Ascending aorta (tissue), 2 donors: Measurements from ENCODE around the gene COL6A2. TPM values are rescaled to one million over a fixed set of nuclear protein-coding genes. Genes with fewer than 3 reads are reported as not detected.

ENCODE experiments used
- DNase-seq, 2 donors: peaks; one replicate each; pipeline ENCODE4 v3.0.0-alpha.2; 2019; ENCODE audit warnings: low spot score in 2 of 2
- H3K27ac ChIP-seq, 2 donors: fragments of 200-600 bp; sonication (generic); one replicate each; pipeline ENCODE4 v1.5.1; 2016 to 2017; ENCODE audit warnings: mild to moderate bottlenecking in 1 of 2
- H3K27me3 ChIP-seq: fragments of 200-600 bp; sonication (generic); one replicate; pipeline ENCODE4 v1.5.1; 2017
- H3K36me3 ChIP-seq, 2 donors: fragments of 200-600 bp; sonication (generic); one replicate each; pipeline ENCODE4 v1.5.1; 2016
- H3K4me1 ChIP-seq, 2 donors: fragments of 200-600 bp; sonication (generic); one replicate each; pipeline ENCODE4 v1.5.1; 2016 to 2017; ENCODE audit warnings: mild to moderate bottlenecking in 1 of 2
- H3K4me3 ChIP-seq, 2 donors: fragments of 200-600 bp; sonication (generic); one replicate each; pipeline ENCODE4 v1.5.1; 2016 to 2017; ENCODE audit warnings: mild to moderate bottlenecking in 1 of 2
- H3K9me3 ChIP-seq, 2 donors: fragments of 200-600 bp; sonication (generic); one replicate each; pipeline ENCODE4 v1.5.1; 2016
- intact Hi-C: fragments of 100-400 bp; cut with DNase I; formaldehyde crosslinking; loops from one replicate; pipeline ENCODE4 v1.15.1; 2023
- total RNA-seq: library from RNA; depleted of rRNA; stranded (reverse); fragments of >200 nt; gene quantifications from one replicate; pipeline ENCODE4 v1.1.0, GENCODE V29; 2016
- TF ChIP-seq, protein P1 (sequence below), 3 experiments: fragments of 200-600 bp in 2 of 3; fragments of 450-650 bp in 1 of 3; sonication (generic) in 2 of 3; IDR thresholded peaks; one replicate each; pipeline ENCODE4 v1.5.1; 2016 to 2019; ENCODE audit warnings: antibody characterized with exemption in 3 of 3, mild to moderate bottlenecking in 1 of 3, moderate library complexity in 1 of 3

COL6A2 gene
- total RNA-seq, 1 donor from 2014 or later: 1,704 TPM

DNA sequence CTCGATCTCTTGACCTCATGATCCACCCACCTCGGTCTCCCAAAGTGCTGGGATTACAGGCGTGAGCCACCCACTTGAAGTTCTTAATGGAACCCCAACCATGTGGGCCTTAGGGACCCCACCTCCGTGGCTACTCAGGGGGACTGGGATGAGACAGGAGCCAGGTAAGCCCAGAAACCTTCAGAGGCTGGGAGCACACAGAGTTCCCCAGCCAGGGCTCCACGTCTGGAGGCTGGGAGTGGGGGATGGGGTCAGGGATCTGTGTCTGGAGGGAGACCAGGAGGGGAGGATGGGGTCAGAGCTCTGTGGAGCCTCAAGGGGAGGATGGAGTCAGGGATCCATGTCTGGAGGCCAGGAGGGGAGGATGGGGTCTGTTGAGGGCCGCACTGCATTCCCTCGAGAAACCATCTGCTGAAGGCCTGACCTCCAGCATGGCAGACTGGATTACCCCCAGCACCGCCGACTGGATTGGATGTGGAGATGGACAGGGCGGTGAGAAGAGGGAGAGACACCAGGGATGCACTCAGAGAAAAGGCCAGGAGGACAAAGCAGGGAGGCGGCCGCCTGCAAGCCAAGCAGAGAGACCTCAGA is 59.6 kb downstream of the COL6A2 start:
- intact Hi-C loops: no loop called here
- H3K27ac ChIP-seq: no peak overlapping the region
- peaks cover 0 to 5% of the 10 kb centered on the region in 2 donors for H3K36me3 ChIP-seq
- no peak overlapping the region for H3K4me3 ChIP-seq
- no peaks in the 10 kb centered on the region for H3K27me3 ChIP-seq
- H3K4me1 ChIP-seq: peaks cover 0 to 2% of the 10 kb centered on the region in 2 donors
- TF ChIP-seq, protein P1, sequence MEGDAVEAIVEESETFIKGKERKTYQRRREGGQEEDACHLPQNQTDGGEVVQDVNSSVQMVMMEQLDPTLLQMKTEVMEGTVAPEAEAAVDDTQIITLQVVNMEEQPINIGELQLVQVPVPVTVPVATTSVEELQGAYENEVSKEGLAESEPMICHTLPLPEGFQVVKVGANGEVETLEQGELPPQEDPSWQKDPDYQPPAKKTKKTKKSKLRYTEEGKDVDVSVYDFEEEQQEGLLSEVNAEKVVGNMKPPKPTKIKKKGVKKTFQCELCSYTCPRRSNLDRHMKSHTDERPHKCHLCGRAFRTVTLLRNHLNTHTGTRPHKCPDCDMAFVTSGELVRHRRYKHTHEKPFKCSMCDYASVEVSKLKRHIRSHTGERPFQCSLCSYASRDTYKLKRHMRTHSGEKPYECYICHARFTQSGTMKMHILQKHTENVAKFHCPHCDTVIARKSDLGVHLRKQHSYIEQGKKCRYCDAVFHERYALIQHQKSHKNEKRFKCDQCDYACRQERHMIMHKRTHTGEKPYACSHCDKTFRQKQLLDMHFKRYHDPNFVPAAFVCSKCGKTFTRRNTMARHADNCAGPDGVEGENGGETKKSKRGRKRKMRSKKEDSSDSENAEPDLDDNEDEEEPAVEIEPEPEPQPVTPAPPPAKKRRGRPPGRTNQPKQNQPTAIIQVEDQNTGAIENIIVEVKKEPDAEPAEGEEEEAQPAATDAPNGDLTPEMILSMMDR (IDR thresholded peaks at IDR 0.05): no peak
- no peaks in the 10 kb centered on the region for H3K9me3 ChIP-seq
- DNase-seq: peak in 1 of 2 donors; percentile 46

DNA sequence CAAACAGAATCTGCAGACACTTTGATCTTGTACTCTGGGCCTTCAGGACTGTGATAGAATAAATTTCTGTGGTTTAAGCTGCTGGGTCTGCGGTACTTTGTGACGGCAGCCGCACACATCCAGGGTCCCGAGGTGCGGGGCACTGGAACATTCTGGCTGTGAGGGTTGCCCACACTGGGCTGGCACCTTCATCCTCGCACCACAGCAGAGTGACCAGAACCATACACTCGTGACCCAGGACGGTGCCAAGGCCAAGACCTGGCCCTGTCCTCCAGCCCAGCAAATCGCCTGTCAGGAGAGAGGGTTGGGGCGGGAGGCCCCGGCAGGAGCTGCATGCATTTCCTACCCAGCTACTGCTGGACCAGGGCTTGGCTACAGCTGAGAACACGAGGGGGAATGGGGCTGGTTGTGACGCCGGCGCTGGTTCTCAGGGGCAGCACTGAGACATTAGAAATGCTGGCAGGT is 60.1 kb downstream of the COL6A2 start:
- intact Hi-C loops: no loop called here
- Histone ChIP-seq H3K4me3 (no peak overlapping the region), H3K4me1 (peaks cover 0 to 2% of the 10 kb centered on the region in 2 donors), H3K9me3 (no peaks in the 10 kb centered on the region), H3K36me3 (peaks cover 0 to 5% of the 10 kb centered on the region in 2 donors), H3K27ac (no peak overlapping the region), H3K27me3 (no peaks in the 10 kb centered on the region)
- TF ChIP-seq, protein P1 (IDR thresholded peaks at IDR 0.05): no peak
- no peak for DNase-seq

DNA sequence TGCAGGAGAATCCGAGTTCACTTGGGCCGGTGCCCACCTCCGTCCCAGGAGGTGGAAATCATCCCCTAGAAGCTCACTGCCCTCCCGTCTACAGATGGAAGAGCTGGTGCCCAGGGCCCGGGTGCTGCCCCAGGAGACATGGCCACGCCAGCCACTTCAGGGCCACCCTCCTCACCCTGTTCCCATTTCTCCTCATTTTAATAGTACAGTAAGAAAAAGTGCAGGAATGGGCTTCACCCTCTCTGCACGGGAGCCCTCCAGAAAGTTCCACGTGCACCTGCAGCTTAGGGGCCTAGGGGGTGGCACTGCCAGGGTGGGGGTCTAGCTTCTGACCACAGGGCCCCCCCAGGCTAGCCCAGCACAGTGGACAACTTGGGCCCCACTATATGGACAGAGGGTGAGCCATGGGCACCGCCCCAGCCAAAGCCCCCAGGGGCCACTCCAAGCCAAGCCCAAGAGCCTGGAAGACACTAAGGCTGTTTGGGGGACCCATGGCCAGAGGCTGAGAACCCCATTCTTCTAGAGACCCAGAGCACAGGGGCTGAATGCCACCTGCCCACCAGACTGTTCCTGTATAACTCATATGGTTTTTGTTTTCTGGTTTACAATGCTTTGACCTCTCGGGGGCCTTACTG is 60.9 kb downstream of the COL6A2 start:
- no peak overlapping the region for H3K4me3 ChIP-seq
- H3K27me3 ChIP-seq: no peaks in the 10 kb centered on the region
- H3K27ac ChIP-seq: no peak overlapping the region
- TF ChIP-seq, protein P1 (IDR thresholded peaks at IDR 0.05): no peak
- intact Hi-C loops: no loop called here
- peak in 1 of 2 donors; percentile 50 for DNase-seq
- H3K36me3 ChIP-seq: peaks cover 0 to 5% of the 10 kb centered on the region in 2 donors
- H3K9me3 ChIP-seq: no peaks in the 10 kb centered on the region
- no peaks in the 10 kb centered on the region for H3K4me1 ChIP-seq

DNA sequence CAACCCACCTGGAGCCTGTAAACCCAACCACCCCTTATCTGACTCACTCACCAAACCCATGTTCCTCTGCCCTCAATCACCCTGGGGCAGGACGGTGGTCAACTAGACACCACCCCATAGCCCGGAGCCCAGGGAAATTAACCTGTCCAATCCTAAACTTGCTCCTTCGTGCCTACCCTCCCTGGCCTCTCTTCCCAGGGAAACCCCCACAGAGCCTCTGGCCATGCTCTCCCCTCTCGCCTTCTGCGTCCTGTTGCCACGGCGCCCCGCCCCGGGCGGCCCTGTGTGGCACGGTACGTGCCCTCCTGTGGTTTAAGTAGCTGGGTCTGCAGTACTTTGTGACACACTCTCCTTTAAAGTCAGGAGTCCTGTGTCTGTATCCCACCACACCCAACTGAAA is 61.5 kb downstream of the COL6A2 start:
- H3K27ac ChIP-seq: no peak overlapping the region
- TF ChIP-seq, protein P1 (IDR thresholded peaks at IDR 0.05): no peak
- intact Hi-C loops: no loop called here
- H3K9me3 ChIP-seq: no peaks in the 10 kb centered on the region
- DNase-seq: peak in 1 of 2 donors; percentile 58
- no peaks in the 10 kb centered on the region for H3K4me1 ChIP-seq
- H3K36me3 ChIP-seq: peaks cover 0 to 5% of the 10 kb centered on the region in 2 donors
- H3K4me3 ChIP-seq: no peak overlapping the region
- H3K27me3 ChIP-seq: no peaks in the 10 kb centered on the region

DNA sequence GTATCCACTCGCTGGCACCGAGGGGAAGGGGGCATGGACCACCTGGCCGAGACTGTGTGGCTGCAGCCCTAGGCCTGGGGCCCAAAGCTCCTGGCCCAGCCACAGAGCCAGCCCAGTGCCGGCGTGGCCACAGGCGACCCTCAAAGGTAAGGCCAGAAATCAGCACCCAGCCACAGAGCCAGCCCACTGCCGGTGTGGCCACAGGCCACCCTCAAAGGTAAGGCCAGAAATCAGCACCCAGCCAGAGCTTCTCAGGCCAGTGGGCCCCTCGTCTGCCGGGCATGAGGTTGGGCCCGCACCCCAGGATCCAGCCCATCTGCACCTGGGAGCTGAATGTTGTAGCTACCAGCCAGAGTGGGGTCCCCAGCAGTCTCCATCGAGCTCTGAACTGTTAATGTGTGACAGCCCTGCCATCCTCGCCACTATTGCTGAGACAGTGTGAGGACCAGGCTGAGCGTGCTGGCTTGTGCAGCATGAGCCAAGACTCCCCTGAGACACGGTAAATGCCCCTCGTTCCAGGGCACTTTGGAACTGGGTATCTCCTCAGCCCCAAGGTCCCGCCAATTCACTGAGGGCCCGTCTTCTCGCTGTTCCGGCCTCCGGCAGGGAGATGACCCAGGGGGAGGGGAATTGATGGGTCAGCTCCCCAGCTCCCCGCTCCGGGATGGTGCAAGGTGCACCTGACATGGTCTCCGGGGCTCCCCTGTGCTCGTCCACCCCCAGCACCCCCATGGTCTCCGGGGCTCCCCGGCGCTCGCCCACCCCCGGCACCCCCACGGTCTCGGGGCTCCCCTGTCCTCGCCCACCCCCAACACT is 62.1 kb downstream of the COL6A2 start:
- H3K36me3 ChIP-seq: peaks cover 0 to 5% of the 10 kb centered on the region in 2 donors
- DNase-seq: peak in 1 of 2 donors; percentile 48
- no peaks in the 10 kb centered on the region for H3K9me3 ChIP-seq
- TF ChIP-seq, protein P1 (IDR thresholded peaks at IDR 0.05): no peak
- H3K27me3 ChIP-seq: no peaks in the 10 kb centered on the region
- no peaks in the 10 kb centered on the region for H3K4me1 ChIP-seq
- intact Hi-C loops: no loop called here
- H3K27ac ChIP-seq: no peak overlapping the region
- H3K4me3 ChIP-seq: no peak overlapping the region
